Measurements from ENCODE around the gene MUC5B.

The MUC5B gene

DNA sequence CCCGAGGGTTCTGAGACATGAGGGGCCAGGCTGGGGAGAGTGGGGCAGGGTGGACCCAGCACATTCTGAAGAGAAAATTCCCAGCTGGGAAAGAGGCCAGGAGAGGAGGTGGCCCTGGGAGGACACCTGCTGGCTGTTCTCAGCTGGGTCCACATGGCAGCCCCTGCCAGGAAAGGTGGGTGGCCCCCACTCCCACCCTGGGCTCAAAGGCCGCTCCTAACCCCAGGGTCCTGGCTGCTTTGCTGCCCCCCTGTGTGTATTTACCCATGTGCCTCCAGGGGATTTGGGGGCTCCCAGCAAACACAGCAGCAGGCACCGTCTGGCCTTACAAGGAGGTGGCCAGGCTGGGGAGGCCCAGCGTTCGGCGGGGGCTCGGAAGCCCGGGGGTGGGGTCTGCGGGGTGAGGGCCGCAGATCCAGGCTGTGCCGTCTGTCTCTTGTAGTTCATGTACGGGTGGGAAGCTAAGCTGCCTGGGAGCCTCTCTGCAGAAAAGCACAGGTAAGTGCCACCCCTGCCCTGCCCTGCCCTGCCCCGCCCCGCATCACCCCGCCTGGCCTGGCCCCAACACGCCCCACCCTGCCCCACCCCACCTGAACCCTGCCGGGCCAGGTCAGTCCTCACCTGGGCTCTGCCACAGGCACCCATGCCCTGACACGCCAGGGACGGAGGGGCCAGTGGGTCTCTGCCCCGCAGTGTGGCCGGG, 10.6 kb downstream of the MUC5B start:
- Histone ChIP-seq H3K4me3 (IDR thresholded peaks at IDR 0.05; ENCODE audit: insufficient read depth, low read depth, low read length) (no peak overlapping the region), H3K4me1 (ENCODE audit: low read depth, poor library complexity, severe bottlenecking) (no peaks in the 10 kb centered on the region), H3K4me2 (no peak overlapping the region), H3K36me3 (ENCODE audit: insufficient read depth) (no peaks in the 10 kb centered on the region), H3K27ac (no peak overlapping the region), H4K20me1 (ENCODE audit: insufficient read depth) (no peaks in the 10 kb centered on the region), H3K9ac (no peak overlapping the region), H2AFZ (ENCODE audit: low read depth) (no peak overlapping the region), H3K79me2 (ENCODE audit: insufficient read depth, low read depth) (no peaks in the 10 kb centered on the region), H3K27me3 (ENCODE audit: insufficient read depth, low read depth) (peaks cover 65% of the 10 kb centered on the region)
- TF ChIP-seq, protein P1, sequence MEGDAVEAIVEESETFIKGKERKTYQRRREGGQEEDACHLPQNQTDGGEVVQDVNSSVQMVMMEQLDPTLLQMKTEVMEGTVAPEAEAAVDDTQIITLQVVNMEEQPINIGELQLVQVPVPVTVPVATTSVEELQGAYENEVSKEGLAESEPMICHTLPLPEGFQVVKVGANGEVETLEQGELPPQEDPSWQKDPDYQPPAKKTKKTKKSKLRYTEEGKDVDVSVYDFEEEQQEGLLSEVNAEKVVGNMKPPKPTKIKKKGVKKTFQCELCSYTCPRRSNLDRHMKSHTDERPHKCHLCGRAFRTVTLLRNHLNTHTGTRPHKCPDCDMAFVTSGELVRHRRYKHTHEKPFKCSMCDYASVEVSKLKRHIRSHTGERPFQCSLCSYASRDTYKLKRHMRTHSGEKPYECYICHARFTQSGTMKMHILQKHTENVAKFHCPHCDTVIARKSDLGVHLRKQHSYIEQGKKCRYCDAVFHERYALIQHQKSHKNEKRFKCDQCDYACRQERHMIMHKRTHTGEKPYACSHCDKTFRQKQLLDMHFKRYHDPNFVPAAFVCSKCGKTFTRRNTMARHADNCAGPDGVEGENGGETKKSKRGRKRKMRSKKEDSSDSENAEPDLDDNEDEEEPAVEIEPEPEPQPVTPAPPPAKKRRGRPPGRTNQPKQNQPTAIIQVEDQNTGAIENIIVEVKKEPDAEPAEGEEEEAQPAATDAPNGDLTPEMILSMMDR (conservative IDR thresholded peaks at IDR 0.05; ENCODE audit: low read depth, low read length), result no peak

DNA sequence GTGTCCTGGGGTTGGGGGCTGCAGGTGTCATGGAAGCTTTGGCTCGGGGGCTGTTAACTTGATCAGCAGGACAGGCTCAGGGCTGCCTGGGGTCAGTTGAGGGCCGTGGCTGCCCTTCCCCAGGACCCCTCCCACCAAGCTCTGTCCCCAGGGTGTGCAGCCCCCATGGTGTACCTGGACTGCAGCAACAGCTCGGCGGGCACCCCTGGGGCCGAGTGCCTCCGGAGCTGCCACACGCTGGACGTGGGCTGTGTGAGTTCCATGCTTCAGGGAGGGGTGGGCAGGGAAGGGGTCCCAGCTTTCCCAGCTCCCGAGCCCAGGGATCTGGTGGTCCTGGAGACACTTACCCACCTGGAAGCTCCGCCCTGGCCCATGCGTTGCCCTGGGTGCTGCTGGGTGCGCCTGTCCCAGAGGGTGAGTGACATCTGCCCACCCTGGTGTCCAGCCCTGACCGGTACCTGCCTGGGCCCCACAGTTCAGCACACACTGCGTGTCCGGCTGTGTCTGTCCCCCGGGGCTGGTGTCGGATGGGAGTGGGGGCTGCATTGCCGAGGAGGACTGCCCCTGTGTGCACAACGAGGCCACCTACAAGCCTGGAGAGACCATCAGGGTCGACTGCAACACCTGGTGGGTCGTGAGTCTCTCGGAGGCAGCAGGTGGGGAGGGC, 11.3 kb downstream of the MUC5B start:
- Histone ChIP-seq H3K4me3 (IDR thresholded peaks at IDR 0.05; ENCODE audit: insufficient read depth, low read depth, low read length) (no peak overlapping the region), H3K27me3 (ENCODE audit: insufficient read depth, low read depth) (peaks cover 66% of the 10 kb centered on the region), H2AFZ (ENCODE audit: low read depth) (no peak overlapping the region), H3K27ac (no peak overlapping the region), H4K20me1 (ENCODE audit: insufficient read depth) (no peaks in the 10 kb centered on the region), H3K79me2 (ENCODE audit: insufficient read depth, low read depth) (no peaks in the 10 kb centered on the region), H3K36me3 (ENCODE audit: insufficient read depth) (no peaks in the 10 kb centered on the region), H3K9ac (no peak overlapping the region), H3K4me1 (ENCODE audit: low read depth, poor library complexity, severe bottlenecking) (no peaks in the 10 kb centered on the region), H3K4me2 (no peak overlapping the region)
- TF ChIP-seq, protein P1 (conservative IDR thresholded peaks at IDR 0.05; ENCODE audit: low read depth, low read length), result no peak

DNA sequence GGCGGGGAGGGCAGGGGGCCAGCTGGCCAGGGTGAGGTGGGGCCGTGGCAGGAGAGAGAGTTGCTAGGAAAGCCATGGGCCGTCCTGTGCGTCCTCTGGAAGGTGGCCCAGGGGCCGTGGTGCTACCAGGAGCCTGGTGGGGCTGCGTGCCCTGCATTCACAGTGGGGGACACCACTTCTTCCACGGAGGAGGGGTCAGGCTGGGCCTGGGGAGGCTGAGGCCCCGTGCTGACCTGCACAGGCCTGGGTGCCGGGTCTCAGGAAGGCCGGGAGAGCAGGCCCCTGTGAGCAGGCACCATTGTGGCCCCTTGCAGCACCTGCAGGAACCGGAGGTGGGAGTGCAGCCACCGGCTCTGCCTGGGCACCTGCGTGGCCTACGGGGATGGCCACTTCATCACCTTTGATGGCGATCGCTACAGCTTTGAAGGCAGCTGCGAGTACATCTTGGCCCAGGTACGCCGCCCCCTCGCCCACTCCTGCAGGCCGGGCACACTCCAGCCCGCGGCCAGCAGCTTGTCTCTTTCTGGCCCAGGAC, 12.0 kb downstream of the MUC5B start:
- H3K27ac ChIP-seq, result no peak overlapping the region
- peaks cover 62% of the 10 kb centered on the region for H3K27me3 ChIP-seq (ENCODE audit: insufficient read depth, low read depth)
- H4K20me1 ChIP-seq (ENCODE audit: insufficient read depth), result no peaks in the 10 kb centered on the region
- H2AFZ ChIP-seq (ENCODE audit: low read depth), result no peak overlapping the region
- no peak overlapping the region for H3K4me2 ChIP-seq
- H3K36me3 ChIP-seq (ENCODE audit: insufficient read depth), result no peaks in the 10 kb centered on the region
- H3K9ac ChIP-seq, result no peak overlapping the region
- H3K4me3 ChIP-seq (IDR thresholded peaks at IDR 0.05; ENCODE audit: insufficient read depth, low read depth, low read length), result no peak overlapping the region
- no peaks in the 10 kb centered on the region for H3K79me2 ChIP-seq (ENCODE audit: insufficient read depth, low read depth)
- TF ChIP-seq, protein P1 (conservative IDR thresholded peaks at IDR 0.05; ENCODE audit: low read depth, low read length), result no peak
- no peaks in the 10 kb centered on the region for H3K4me1 ChIP-seq (ENCODE audit: low read depth, poor library complexity, severe bottlenecking)

DNA sequence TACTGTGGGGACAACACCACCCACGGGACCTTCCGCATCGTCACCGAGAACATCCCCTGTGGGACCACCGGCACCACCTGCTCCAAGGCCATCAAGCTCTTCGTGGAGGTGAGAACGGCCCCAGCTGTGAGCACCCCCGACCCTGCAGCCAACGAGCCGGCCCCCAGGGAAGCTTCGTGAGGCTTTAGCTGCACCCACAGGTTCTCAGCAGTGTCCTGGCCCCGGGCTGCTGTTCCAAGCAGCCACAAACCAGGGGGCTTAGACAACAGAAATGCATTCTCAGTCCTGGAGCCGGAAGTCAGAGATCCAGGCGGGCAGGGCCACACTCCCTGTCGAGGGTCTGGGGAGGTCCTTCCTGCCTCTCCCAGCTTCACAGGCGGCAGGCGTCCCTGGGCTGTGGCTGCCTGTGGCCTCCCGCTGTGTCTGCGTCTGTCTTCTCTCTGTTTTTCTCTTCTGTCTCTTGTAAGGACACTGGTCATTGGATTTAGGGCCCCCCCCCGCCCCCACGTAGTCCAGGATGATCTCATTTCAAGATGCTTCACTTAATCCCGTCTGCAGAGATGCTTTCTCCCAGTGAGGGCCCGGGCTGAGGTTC, 12.5 kb downstream of the MUC5B start:
- no peak overlapping the region for H3K27ac ChIP-seq

More for the DNA sequence above, 12.5 kb downstream of the MUC5B start:
- Histone ChIP-seq H4K20me1 (ENCODE audit: insufficient read depth) (no peaks in the 10 kb centered on the region), H3K4me3 (IDR thresholded peaks at IDR 0.05; ENCODE audit: insufficient read depth, low read depth, low read length) (no peak overlapping the region), H3K79me2 (ENCODE audit: insufficient read depth, low read depth) (no peaks in the 10 kb centered on the region), H2AFZ (ENCODE audit: low read depth) (no peak overlapping the region), H3K9ac (no peak overlapping the region), H3K36me3 (ENCODE audit: insufficient read depth) (no peaks in the 10 kb centered on the region), H3K4me1 (ENCODE audit: low read depth, poor library complexity, severe bottlenecking) (no peaks in the 10 kb centered on the region), H3K4me2 (no peak overlapping the region), H3K27me3 (ENCODE audit: insufficient read depth, low read depth) (peaks cover 60% of the 10 kb centered on the region)
- TF ChIP-seq, protein P1 (conservative IDR thresholded peaks at IDR 0.05; ENCODE audit: low read depth, low read length), result no peak

Data from KMS-11 (cell line).